Mucosa of gallbladder (tissue), 1 donor: ENCODE measurements around the gene PEX5L. TPM values are rescaled to one million over a fixed set of nuclear protein-coding genes. Genes with fewer than 3 reads are reported as not detected.
"Not testable (repeated sequence)": the region's sequence is repeated elsewhere in the genome, so short reads cannot be mapped to it uniquely, and the experiment has no call there.

Experiments used
- DNase-seq: peaks from one replicate; pipeline ENCODE4 v3.0.0-alpha.2; 2020; ENCODE audit warnings: low spot score
- total RNA-seq: library from RNA; stranded (reverse); gene quantifications from one replicate; pipeline ENCODE4 v1.2.1, GENCODE V29; 2021
- donor health status: DM: no; HTN: no; CAD: no.

The PEX5L gene
- total RNA-seq, 1 donor from 2014 or later: 0.23 TPM

- no peak for DNase-seq
Measured at GRCh38 chr3:179837374-179837773, 199.4 kb downstream of the PEX5L start.

- no peak for DNase-seq
Measured at GRCh38 chr3:179833294-179833693, 203.4 kb downstream of the PEX5L start.

DNA sequence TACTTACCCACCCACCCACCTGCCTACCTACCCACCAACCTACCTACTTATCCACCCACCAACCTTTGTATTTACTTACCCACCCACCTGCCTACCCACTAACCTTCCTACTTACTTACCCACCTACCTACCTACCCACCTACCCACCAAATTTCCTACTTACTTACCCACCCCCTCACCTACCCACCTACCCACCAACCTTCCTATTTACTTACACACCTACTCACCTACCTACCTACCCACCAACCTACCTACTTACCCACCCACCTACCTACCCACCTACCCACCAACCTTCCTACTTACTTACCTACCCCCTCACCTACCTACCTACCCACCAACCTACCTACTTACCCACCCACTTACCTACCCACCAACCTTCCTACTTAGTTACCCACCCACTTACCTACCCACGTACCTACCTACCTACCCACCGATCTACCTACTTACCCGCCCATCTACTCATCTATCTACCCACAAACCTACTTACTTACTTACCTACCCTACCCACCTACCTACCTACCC, 204.3 kb downstream of the PEX5L start:
- no peak for DNase-seq

GRCh38 chr3:179829401-179829800, 207.3 kb downstream of the PEX5L start:
- no peak for DNase-seq

DNA sequence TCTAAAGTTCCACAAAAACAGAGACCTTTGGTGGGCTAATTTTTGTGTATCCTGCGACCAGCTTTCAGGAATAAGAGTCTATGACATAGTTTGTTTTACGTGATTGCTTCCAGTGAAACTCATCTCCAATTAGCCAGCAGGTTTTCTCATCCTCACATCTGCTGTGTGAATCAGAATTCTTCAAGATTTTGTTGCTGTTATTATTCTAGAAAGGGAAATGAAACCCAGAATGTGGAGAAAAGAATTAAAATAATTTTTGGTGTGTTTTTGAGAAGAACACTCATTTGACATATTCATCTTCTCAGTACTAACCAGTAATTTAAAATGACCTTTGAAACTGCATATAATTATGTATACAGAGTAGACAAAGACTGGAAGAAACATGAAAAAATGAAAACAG, 208.0 kb downstream of the PEX5L start:
- no peak for DNase-seq

- DNase-seq: no peak
Measured at GRCh38 chr3:179826247-179826637, 210.5 kb downstream of the PEX5L start.

DNA sequence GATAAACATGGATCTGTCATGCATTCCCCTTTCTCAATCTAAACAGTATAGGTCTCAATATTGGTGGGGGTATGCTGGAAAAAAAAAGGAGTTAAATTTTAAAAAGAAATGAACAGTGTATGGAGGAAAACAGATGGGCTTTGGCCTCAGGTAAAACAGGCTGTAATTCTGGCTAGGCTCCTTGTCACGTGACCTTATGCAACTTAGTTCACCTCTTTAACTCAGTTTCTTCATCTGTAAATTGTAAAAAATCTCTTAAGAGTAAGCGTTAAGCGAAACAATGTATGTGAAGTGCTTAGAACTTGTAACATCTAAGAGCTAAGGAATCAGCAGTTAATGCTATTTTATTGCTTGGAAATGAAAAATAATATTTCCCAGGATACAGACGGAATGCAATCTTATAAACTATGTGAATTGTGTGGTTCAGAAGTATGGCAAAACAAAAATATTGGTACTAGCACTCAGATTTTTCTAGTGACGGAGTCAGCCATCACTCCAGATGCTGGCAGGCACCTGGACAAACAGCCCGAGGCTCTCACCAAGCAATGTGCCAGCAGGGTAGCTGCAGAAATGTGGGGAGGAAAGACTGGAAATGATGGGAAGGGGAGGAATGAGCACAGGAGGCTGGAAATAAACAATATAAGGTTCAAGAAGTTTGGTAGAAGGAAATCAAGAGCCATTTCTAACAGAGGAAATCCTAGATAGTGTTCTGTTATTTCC, 211.1 kb downstream of the PEX5L start:
- no peak for DNase-seq

DNA sequence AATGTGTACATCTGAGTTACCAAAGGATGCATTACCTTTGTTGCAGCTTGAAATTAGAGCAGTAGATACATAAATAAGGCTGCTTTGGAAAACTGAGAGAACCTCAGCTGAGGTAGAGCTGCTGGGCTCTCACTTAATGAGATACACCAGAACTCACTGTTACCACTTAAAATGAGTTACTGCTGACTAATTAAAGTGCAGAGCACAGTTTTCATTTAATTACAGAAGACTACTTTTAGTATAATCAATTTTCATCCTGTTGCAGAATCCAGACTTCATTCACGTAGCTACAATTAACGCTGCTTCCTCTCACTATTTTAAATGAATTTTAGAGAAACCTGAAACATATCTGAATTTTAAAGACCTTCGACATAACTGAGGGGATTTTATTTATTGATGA, 214.4 kb downstream of the PEX5L start:
- DNase-seq: no peak

GRCh38 chr3:179819379-179819778, 217.4 kb downstream of the PEX5L start:
- no peak for DNase-seq

DNA sequence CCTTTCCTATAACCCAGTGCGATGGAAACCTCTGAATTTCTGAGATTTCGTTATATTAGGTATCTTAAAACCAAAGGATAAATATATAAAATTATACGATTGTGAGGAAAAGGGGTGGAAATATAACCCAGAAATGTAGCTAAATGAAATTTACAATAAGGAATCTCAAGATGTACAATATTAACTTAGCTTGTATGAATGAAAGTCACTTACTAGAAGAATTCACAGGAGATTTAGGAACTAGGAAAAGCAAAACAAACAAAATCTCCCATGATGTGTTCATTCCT, 224.7 kb downstream of the PEX5L start:
- DNase-seq: no peak

GRCh38 chr3:179811321-179812095, 225.2 kb downstream of the PEX5L start:
- DNase-seq: peak; percentile 58

GRCh38 chr3:179809639-179810038, 227.1 kb downstream of the PEX5L start:
- DNase-seq: no peak

DNA sequence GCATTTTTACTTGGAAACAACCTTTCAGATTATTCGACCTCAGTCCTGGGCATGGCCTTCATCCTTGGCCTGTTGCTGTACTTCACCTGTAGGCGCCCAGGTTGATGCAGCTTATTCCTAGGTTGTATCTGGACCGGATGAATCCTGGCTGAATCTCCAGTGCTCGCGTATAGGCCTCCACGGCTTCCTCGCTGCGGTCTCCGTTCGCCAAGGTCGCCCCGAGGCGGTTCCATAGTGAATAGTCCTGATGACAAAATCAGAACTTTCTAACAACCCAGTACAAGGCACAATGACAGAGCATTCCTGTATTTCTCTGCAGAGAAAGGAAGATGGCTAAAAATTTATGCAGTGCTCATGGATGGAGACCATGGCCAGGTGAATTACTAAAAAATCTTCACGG, 229.1 kb downstream of the PEX5L start:
- no peak for DNase-seq

- DNase-seq: no peak
Measured at GRCh38 chr3:179806177-179806576, 230.6 kb downstream of the PEX5L start.

- no peak for DNase-seq
Measured at GRCh38 chr3:179801856-179802255, 234.9 kb downstream of the PEX5L start.

- DNase-seq: no peak
Measured at GRCh38 chr3:179801263-179801662, 235.5 kb downstream of the PEX5L start.

DNA sequence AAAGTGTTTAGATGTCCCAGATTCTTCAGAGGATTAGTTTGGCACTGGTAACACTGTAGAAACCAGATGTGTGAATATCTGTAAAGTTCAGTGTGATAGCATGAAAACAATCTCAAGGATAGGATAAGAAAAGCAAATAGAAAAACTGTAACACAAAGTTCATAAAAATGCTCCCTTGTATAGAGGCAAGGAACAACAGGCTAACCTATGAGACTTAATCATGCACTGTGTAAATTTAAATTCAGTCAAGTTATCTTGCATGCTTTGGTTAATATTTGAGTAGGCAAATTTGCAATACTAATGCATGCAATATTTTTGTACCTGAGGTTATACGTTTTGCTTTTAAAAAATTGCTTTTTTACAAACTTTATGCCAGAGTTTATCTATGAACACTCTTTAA, 239.5 kb downstream of the PEX5L start:
- DNase-seq: no peak

DNA sequence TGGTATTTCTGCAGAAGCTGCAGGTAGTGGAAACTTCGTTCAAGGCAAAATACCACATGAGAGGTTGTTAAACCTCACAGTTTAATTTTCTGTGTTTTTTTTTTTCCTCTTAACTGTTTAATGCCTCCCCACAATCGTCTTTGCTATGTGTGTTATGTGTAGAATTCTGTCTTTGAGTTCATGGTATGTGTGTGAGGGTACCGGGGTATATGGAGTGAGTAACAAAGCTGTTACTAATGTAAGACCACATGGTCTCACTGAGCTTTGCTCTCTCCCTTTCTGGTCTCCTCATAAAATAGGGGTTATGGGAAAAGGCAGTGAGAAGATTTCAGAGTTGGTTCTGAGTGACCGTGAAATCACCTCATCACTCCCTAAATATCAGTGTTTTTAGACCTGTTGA, 240.3 kb downstream of the PEX5L start:
- no peak for DNase-seq

GRCh38 chr3:179794355-179794754, 242.4 kb downstream of the PEX5L start:
- DNase-seq: no peak

- no peak for DNase-seq
Measured at GRCh38 chr3:179791793-179792192, 244.9 kb downstream of the PEX5L start.

DNA sequence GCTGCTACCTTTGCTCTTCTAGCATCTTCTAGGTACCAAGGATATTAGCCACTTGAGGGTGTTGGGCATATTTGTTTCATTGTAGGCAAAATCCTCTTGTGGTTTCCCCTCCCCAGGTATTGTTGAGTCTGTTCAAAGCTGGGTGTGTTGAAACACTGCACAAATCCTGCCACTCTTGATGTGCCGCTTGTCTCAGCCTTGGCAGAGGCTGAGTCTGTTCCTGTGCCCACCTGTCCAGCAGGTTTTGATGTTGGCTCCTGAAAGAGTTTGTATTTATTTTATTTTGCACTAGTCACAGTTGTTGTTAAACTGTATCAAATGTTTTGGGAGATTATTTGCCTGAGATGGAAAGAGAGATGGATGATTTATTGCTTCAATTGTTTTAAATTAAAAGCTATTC, 247.7 kb downstream of the PEX5L start:
- no peak for DNase-seq

- not testable (repeated sequence) for DNase-seq
Measured at GRCh38 chr3:179782841-179783240, 253.9 kb downstream of the PEX5L start.

- DNase-seq: no peak
Measured at GRCh38 chr3:179775416-179776122, 261.2 kb downstream of the PEX5L start.
